Muscle of back (tissue), 11 donors: Measurements from ENCODE around the gene BIN1. TPM values are rescaled to one million over a fixed set of nuclear protein-coding genes. Genes with fewer than 3 reads are reported as not detected.

Experiments used
- DNase-seq, 3 donors: peaks; one replicate each; pipeline versions ENCODE4 v3.0.0 to v3.0.0-alpha.2; 2013
- polyA plus RNA-seq, 10 donors: library from polyadenylated mRNA; unstranded; fragments of 120-200 nt; gene quantifications; one replicate each; pipeline ENCODE4 v1.2.1, GENCODE V29; 2013; ENCODE audit not compliant: insufficient read length in 10 of 10

Gene BIN1
- polyA plus RNA-seq, 10 donors = 526 to 885 (median 760) TPM

DNA sequence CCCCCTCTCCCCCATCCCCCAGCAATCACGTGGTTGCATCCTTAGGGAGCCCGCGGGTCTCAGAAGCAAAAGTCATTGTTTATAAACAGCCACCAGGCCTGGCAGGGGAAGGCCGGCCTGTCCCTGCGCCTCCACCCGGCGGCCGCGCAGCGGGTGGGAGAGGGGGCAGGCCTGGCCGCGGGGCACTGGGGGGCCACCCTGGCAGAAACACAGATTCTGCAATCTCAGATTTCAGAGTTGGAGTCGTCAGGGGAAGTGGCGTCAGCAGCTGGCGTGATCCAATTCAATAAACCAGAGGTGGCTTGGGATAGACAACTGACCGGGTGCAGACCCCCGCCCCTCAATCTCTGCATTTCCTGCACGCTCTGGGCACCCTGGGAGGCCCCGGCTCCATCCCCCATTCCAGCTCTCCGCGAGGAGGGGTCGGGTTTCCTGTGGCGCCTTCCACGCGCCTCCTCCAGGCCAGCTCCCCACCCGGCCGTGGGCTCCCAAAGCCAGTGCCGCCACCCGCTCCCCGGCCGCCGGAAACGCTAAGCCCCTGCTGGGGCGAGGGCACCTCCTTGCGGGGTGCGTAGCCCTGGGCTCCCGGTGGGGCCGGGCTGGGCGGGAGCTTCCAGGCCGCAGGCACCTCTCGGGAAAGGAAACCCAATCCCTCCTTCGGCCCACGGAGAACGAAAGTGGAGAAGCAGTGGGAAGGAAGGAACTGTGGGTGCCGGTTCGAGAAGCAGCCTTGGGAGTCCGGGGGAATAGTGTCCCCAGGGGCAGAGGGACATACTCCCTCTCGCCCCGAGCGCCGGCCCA is 1.1 kb downstream of the BIN1 start:
- peak in 1 of 3 donors; percentile 81 for DNase-seq

DNA sequence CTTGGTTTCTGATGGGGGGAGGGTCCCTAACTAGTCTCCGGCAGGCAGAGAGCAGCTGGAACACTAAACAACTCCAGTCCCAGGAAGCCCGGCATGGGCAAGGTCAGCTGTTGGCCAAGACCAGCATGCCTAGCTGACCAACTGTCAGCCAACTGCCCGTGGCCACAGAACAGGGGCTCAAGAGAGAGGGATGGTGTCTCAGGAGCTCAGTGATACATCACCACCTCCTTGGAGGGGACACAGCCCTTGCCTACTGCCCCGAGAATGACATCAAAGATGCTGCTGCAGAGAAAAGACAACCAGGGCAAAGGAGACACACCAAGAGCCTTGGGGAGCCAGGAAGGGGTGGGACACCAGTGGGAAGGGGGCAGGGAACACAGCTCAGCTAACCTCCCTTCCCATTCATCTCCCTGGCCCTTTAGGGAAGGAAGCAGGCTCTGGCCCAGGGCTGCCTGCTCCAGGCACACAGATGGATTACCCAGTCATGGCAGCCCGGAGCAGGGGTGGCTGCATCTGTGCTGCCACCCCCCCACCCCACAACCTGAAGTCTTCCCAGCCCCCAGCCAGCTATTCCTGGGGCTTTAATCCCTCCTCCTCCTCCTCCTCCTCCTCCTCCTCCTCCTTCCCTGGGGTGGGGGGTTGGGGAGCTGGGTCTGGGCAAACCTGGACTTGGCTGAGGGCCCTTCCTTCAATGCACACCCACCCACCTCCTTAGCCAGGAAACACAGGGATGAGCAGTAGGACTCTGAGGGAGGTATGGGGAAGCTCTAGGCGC is 1.9 kb downstream of the BIN1 start:
- DNase-seq = peak in 1 of 3 donors; percentile 54

DNA sequence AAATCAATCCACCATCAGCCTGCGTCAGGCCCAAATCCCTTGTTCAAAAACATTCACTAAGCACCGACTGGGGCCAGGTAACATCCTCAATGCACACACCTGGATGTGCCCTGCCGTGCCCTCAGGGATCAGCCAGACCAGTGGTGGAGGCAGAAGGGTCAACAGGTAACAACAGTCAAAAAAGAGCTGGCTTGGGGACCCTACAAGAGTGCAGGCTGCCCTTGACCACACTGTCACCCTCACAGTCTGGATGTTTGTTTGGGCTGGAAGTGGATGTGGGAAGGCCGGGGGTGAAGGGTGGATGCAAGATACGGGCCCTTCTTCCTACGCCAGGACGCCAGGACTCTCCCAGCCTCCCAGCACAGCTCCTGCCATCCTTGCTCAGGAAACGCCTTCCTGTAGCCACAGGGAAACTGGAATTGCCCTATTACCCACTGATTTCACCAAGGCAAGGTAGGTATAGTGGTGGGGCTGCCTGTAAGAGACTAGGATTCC is 2.7 kb downstream of the BIN1 start:
- peak in 1 of 3 donors; percentile 15 for DNase-seq

DNA sequence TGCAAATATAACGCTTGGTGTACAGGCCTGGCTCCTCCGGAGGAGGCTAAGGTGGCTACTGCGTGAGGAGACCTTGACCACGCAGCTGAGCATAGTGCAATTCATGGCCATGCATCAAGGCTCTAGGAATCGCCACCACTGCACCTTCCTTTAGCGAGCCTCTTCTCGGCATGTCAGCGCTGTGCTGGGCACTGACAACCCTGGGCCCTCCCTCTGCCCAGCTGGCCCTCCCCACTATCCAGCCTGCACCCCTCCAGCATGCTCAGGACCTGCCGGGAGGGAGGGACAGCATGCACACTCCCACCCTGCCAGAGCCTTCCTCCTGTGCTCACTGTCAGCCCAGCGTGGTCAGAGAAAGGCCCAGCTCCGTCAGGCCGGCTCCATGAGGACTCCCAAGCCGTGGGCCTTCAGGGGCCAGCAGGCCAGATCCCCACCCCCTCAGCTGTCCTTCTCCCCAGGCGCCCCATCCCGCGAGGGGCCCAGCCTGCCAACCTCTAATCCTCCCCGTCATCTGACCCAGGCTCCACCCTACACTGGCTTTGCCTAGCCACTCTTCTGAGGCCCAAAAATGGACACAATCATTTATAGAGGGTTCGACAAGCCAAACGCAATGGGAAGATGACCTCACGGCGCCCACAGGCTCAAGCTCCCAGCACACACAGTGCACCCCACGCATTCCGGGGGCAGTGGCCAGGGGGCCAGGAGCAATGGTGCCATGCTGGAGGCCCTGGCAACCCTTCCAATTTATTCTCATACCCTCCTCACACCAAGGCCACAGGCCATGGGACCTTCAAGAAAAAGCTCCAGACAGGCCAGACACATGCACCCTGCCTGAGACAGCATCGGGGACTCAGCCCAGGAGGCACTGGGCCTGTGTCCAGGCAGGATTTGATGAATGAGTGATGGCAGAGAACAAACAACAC is 3.5 kb downstream of the BIN1 start:
- DNase-seq = peak in 1 of 3 donors; percentile 54

DNA sequence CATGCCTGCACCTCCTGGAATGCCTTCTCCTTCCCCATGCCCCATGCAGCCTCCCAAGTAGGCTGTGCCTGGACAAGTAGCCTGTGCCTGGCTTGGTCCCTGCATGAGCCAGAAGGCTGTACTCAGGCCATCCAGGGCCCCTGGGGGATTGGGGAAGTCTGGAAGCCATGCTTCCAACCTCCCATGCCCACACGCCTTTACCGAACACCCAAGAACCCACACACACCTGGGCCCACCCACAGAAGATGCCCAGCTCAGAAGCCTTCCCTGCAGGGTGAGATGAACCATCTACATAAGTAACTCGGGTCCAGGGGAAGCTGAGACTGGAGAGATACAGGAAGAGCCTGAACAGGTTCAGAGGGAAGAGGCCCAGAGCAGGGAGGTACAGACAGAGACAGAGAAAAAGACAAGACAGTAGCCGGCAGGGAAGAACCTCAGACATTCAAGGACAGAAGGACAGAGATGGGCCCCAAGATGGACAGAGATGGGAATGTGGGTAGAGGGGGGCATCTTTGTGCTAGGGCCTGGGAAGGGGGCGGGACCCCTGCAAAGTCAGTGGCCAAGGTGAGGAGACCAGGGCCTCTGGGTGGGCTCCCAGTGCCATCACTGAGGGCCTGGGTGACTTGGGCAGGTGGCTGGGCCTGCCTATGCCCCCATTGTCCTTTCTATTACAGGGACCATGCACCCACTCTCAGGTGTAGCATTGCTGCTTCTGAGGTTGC is 4.3 kb downstream of the BIN1 start:
- DNase-seq = peak in 1 of 3 donors; percentile 11

DNA sequence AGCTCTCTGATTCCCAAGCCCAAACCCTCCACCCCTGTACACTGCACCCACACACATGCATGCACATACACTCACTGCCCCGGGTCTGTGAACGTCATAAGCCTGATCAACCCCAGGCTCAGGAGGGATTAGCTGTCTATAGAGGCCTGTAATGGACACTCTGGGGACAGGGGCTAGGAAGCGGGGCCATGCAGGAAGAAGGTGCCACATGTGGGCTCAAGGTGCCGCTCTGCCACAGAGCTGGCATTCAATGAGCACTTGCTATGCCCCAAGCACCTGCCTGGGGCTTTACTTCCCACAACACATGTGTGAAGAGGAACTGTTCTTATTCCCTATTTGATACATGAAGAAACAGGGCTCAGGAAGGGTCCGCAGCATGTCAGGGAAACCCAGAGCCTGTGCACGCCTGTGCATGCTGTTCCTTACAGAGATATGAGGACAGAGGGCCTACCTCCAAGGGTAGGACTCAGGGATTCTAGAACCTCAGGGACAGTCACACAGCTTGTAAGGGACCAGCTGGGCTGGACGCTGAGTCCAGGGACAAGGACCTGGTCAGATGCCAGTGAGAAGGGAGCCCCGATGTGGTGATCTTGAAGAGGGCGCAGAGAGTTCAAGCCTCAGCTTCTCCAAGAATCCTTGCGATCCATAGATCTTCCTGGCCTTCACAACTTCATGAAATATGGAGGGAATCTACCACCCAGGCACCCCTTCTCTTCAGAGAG is 5.0 kb downstream of the BIN1 start:
- DNase-seq = peak in 1 of 3 donors; percentile 17

DNA sequence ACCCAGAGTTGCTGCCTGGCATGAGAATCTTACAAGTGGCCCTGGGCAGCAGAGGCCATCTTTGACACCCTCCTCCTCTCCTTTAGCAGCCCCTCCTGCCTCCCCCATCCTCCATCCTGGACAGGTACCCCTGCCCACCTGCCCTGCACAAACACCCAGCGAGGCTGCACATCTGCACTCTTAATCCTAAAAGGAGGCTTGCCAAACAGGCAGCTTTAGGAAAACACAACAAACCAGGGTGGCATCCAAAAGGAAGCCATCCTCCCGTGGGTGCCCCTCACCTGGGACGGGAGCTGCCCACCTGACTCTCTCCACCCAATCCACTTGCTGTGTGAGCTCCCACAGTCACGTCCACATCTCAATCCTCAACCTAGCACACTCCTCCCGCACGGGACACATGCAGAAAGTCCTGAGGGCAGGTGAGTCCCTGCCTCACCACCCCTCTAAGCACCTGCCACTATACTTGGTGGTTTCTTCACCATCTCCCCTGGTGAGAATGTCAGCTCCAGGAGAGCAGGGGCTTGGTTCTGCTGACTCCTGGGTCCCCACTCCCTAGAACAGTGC is 5.8 kb downstream of the BIN1 start:
- DNase-seq = no peak

DNA sequence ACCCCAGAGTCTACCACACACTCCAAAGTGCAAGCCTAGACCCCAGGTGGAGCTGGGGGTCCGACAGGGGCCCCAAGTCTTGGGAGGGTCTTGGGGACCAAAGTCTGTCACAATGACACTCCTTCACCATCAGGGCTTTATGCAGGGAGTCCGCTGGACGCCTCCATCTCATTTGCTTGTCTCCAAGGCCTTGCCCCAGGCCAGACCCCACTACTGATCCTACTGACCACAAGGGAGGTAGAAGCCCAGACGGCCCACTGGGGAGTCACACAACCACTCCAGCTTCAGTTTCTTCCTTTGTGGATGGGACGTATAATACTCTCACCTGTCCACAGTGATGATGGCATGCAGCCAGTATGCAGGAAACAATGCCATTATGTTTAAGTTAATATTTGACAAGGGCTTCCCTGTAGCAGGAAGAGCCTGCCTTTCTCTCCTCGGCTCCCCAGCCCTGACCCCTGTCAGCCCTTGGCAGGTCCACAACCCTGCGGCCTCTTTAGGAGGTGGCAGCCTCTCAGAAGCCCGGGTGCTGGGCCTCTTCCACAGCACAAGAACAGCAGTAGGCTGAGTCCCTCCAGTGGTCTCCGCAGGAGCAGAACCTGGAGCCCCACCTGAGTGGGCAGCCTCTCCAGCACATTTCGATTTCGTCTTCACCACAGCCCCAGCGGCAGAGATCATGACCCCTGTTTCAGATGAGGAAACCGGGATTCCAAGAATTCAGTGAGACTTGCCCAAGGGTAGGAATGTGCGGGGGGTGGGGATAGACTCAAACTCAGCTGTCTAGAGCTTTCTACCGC is 6.5 kb downstream of the BIN1 start:
- DNase-seq = peak in 1 of 3 donors; percentile 7

DNA sequence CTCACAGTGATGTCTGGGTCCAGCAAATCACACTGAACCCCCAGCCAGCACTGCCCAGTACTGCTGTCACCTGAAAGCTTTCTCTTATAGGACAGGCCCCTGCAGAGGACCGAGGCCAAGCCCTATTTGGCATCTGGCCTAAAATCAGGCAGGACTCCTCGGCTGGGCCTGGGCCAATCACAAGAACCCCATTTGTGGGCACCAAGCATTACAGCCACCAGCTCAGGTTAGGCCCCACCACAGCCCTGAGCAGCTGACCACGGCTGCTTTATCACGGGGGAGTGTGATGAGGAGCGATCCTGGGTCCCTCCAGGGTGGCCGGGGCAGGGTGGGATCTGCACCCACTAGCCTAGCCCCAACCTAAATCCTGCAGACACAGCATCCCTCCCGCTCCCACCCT is 8.2 kb downstream of the BIN1 start:
- DNase-seq = no peak

DNA sequence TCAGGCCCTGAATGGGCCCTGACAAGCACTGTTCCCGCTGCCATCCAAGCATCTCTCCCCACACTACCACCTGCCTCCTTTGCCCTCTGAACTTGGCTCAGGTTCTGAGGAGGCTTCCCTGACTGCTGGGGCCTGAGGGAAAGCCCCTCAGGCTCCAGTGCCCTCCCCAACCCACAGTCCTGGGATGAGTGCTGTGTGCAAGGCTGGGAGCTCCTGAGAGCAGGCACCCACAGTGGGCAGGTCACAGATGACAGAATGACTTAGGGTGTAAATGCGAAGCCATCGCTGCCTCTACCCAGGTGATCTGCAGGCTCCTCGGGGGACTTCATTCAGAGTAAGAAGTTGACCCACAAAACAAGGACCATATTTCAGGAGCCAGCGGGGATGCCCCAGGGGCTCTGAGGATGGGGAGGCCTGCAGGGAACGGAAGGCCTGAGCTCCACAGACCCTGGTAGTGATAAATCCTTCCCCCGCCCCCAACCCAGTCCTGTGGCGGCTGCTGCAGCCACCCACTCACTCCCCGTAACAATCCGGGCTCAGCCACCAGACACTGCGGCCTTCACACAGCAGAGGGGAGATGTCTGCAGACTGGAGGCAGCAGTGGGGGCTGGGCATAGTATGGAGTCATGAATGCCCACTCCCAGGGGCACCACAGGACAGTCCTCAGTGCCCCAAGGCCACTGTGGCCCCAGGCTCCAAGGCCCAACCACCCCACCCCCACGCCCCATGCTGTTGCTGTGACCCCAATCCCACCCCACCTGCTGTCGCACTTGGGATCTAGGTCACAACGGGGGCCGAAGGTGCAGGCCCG is 8.9 kb downstream of the BIN1 start:
- no peak for DNase-seq

DNA sequence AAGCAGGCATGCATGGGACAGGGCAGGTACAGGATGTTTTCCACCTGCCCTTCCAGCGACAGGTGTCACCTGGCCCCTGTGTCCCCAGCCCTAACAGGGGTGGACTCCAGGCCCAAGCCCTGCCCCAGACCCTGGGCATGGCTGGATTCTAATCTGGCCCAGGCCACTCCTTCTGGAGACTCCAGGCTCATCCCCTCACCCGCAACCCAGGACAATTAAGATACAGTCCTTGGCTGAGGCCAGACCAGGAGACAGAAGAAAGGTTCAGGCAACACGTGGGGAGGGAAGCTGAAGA is 9.5 kb downstream of the BIN1 start:
- no peak for DNase-seq

DNA sequence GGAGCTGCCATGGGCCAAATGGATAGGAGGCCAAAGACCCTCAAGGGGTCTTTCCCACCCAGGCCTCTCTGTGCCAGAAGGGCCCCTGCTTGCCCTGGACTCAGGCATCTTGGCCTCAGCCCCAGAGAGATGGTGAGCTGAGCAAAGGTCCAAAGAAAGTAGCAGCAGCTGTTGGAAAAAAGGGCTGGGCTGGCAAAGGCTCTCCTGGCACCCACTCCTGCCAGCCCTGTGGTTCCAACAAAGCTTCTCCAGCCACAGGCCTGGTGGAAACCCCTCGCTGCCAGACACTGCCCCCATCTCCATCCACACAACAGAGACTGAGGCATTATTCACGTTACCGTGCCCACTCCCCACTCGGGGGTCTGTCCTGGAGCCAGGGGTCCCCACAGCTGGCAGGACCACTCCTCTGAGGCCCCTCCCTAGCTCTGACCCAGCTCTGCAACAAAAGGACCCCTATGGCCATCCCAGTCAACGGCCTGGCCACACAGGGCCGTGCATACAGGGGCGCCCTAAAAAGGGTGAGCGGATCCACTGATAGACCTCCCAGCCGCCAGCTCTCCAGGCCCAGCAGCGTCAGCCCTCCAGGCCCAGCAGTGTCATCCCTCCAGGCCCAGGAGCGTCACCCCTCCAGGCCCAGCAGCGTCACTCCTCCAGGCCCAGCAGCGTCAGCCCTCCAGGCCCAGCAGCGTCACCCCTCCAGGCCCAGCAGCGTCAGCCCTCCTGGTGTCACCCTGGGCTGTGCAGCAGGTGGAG is 10.1 kb downstream of the BIN1 start:
- peak in 1 of 3 donors; percentile 67 for DNase-seq

DNA sequence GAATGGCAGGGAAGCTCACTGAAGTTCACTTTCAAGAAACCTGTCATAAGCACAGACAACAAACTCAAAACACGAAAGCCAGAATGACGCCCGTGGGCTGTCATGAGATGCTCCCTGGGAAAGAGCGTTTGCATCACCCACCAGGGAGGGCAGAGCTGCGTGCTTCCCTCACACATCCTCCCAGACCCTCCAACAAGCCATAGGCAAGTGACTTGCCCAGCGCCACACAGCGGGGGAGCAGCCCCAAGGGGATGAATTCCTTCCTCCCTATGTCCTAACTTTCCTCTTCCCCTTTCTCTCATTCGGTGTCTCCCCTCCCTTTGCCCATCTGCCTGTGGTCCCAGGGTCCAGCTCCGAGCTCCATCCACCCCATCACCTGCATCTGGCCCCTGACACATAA is 10.7 kb downstream of the BIN1 start:
- no peak for DNase-seq

DNA sequence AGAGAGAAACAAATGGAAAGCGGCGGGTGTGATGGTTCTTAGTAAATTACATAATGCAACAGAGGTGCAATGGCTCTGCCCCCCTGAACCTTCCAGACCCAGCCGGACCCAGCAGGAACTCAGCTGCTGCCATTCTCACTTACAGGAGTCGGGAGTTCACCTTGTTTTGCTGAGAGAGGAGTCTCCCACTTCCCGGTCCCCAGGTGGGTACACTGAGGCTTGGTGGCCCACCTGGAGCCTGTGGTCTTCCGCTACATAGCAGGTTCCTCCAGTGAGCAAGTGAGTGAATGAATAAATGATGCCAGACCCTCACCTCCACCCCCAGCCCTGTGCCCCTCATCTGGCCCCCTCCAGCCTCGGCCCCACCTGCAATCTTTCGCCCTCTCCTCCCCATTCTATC is 11.2 kb downstream of the BIN1 start:
- DNase-seq = no peak

DNA sequence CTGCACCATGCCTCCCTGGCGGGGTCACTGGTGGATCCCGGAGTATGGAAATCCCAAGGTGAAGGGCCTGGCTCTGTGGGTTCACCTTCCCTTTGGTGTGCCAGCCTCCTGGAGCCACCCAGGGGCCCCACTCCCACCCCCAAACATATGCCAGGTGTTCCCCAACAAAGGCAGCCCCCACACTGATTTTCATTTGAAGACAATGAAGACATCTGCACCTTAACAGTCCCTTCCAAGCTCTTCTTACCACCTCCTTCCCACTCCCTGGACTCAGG is 11.7 kb downstream of the BIN1 start:
- no peak for DNase-seq

DNA sequence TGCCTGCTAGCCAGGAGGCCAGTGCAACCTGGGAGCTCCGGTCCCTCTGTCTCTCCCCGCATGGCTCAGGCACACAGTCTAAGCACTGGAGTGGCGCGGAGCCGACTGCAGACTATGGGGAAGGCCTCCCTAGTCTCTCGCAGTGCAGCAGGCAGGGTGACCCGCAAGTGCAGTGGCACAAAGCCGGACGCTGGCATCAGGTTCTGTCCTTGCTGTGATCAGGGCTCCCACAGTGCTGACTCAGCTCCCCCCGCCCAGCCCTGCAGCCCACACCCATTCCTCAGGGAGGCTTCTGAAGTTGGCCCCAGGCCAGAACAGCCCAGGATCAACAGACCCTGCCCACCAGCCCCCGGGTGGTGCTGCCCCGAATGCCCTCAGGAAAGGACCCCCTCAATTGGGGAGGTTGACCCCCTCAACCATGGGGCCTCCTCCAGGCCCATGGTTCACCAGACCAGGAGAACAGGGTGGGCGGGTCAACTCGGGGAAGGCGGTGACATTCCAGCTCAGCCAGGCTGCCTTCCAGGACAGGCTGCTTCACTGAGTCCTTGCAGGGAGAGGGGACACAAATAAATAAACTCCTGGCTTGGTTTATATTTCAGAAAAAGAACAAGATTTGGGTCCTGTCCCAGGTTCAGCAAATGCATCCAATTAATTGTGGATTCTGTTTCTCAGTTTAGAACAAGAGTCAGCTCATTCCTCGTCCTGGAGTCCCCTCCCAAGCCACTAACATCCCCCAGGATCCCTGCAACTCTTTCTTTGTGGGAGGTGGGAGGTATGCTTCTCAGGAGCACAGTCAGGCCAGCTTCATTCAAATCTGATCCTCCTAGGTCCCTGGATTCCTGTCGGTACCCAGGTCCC is 12.2 kb downstream of the BIN1 start:
- DNase-seq = peak; percentile 78 to 90 (median 85)

DNA sequence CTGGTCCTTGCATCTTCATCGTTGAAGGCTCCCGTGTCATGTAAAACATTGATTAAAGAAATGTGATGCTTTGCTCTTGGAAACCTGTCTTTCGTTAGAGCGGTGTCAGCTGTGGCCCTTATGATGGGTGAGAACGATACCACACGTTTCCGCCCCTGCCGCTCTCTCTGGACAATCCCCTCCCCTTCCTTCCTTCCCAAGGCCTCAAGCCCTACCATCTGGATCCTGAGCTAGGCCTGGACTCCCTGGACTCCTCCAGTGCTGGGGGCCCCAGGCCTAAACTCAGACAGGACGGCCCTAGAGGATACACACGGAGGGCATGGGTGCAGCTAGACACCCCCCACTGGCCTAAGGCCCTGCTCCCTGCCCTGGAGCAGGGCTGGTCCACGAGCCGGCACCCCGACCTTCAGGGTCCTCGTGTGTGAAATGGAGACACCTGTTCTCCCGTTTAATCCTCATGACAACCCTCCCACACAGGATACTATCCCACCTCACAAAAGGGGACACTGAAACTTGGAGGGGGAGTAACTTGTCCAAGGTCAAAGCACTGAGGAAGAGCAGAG is 13.2 kb downstream of the BIN1 start:
- DNase-seq = no peak
